Ishikawa (cell line): ENCODE results near the gene PRICKLE2.

Source experiments
- EP300 ChIP-seq: IDR thresholded peaks from 2 replicates; pipeline ENCODE4 v1.6.1; 2012; ENCODE audit warnings: borderline replicate concordance
- FOXM1 ChIP-seq: IDR thresholded peaks from 2 replicates; pipeline ENCODE4 v1.6.1; 2012; ENCODE audit warnings: low read depth, borderline replicate concordance
- MAX ChIP-seq: IDR thresholded peaks from 2 replicates; pipeline ENCODE4 v1.6.1; 2012
- RAD21 ChIP-seq: IDR thresholded peaks from 2 replicates; pipeline ENCODE4 v1.6.1; 2012; ENCODE audit warnings: low read depth
- REST ChIP-seq: IDR thresholded peaks from 2 replicates; pipeline ENCODE4 v1.6.1; 2012; ENCODE audit warnings: low read depth, mild to moderate bottlenecking
- YY1 ChIP-seq: IDR thresholded peaks from 2 replicates; pipeline ENCODE4 v1.6.1; 2012; ENCODE audit warnings: low read depth
- ZBTB7A ChIP-seq: IDR thresholded peaks from 2 replicates; pipeline ENCODE4 v1.6.1; 2012; ENCODE audit warnings: low read depth

- no peak for TF ChIP-seq EP300
- no peak for TF ChIP-seq FOXM1
- no peak for TF ChIP-seq YY1
- no peak for TF ChIP-seq RAD21
- no peak for TF ChIP-seq REST
- TF ChIP-seq MAX: no peak
- no peak for TF ChIP-seq ZBTB7A
Observed at GRCh38 chr3:64095802-64096201, 129.5 kb downstream of the PRICKLE2 start.
